Measurements from ENCODE around the gene PPM1M.

Gene PPM1M

GRCh38 chr3:52295671-52296208 is 50.2 kb downstream of the PPM1M start:
- no peak for TF ChIP-seq MAX (IDR thresholded peaks at IDR 0.05)
- no peak for TF ChIP-seq NFIC (IDR thresholded peaks at IDR 0.05)
- no peak for TF ChIP-seq YY1 (IDR thresholded peaks at IDR 0.05; ENCODE audit: low read depth)
- no peak for TF ChIP-seq TEAD4 (IDR thresholded peaks at IDR 0.05)
- no peak for TF ChIP-seq REST (IDR thresholded peaks at IDR 0.05; ENCODE audit: low read depth)

GRCh38 chr3:52297242-52298148 is 51.9 kb downstream of the PPM1M start:
- TF ChIP-seq TAF1 (IDR thresholded peaks at IDR 0.05; ENCODE audit: low read depth) (no peak), TEAD4 (IDR thresholded peaks at IDR 0.05) (no peak), NFIC (IDR thresholded peaks at IDR 0.05) (no peak), TCF12 (IDR thresholded peaks at IDR 0.05; ENCODE audit: low read depth) (no peak), ZBTB7A (IDR thresholded peaks at IDR 0.05; ENCODE audit: low read depth) (no peak), EGR1 (IDR thresholded peaks at IDR 0.05) (no peak), YY1 (IDR thresholded peaks at IDR 0.05; ENCODE audit: low read depth) (no peak), CEBPB (IDR thresholded peaks at IDR 0.05) (no peak), USF1 (IDR thresholded peaks at IDR 0.05) (no peak), MAX (IDR thresholded peaks at IDR 0.05) (no peak), FOXM1 (IDR thresholded peaks at IDR 0.05; ENCODE audit: borderline replicate concordance, low read depth) (no peak), RAD21 (IDR thresholded peaks at IDR 0.05; ENCODE audit: low read depth) (no peak), CREB1 (IDR thresholded peaks at IDR 0.05; ENCODE audit: low read depth) (no peak), REST (IDR thresholded peaks at IDR 0.05; ENCODE audit: low read depth) (no peak)

- TF ChIP-seq EGR1 (IDR thresholded peaks at IDR 0.05) (no peak), EP300 (IDR thresholded peaks at IDR 0.05; ENCODE audit: borderline replicate concordance) (no peak), CEBPB (IDR thresholded peaks at IDR 0.05) (no peak), FOXM1 (IDR thresholded peaks at IDR 0.05; ENCODE audit: borderline replicate concordance, low read depth) (no peak), TCF12 (IDR thresholded peaks at IDR 0.05; ENCODE audit: low read depth) (no peak), TAF1 (IDR thresholded peaks at IDR 0.05; ENCODE audit: low read depth) (no peak), MAX (IDR thresholded peaks at IDR 0.05) (no peak), TEAD4 (IDR thresholded peaks at IDR 0.05) (no peak), CREB1 (IDR thresholded peaks at IDR 0.05; ENCODE audit: low read depth) (no peak), USF1 (IDR thresholded peaks at IDR 0.05) (no peak), YY1 (IDR thresholded peaks at IDR 0.05; ENCODE audit: low read depth) (no peak), RAD21 (IDR thresholded peaks at IDR 0.05; ENCODE audit: low read depth) (no peak), NFIC (IDR thresholded peaks at IDR 0.05) (no peak)
Observed at GRCh38 chr3:52298149-52299098, 52.9 kb downstream of the PPM1M start.

GRCh38 chr3:52299247-52299878 is 53.8 kb downstream of the PPM1M start:
- TF ChIP-seq TAF1 (IDR thresholded peaks at IDR 0.05; ENCODE audit: low read depth): no peak
- no peak for TF ChIP-seq FOXM1 (IDR thresholded peaks at IDR 0.05; ENCODE audit: borderline replicate concordance, low read depth)
- no peak for TF ChIP-seq CREB1 (IDR thresholded peaks at IDR 0.05; ENCODE audit: low read depth)
- no peak for TF ChIP-seq MAX (IDR thresholded peaks at IDR 0.05)
- TF ChIP-seq NFIC (IDR thresholded peaks at IDR 0.05): no peak
- TF ChIP-seq EGR1 (IDR thresholded peaks at IDR 0.05): no peak
- TF ChIP-seq YY1 (IDR thresholded peaks at IDR 0.05; ENCODE audit: low read depth): no peak
- no peak for TF ChIP-seq EP300 (IDR thresholded peaks at IDR 0.05; ENCODE audit: borderline replicate concordance)
- no peak for TF ChIP-seq USF1 (IDR thresholded peaks at IDR 0.05)
- TF ChIP-seq TEAD4 (IDR thresholded peaks at IDR 0.05): no peak
- no peak for TF ChIP-seq RAD21 (IDR thresholded peaks at IDR 0.05; ENCODE audit: low read depth)
- no peak for TF ChIP-seq TCF12 (IDR thresholded peaks at IDR 0.05; ENCODE audit: low read depth)
- TF ChIP-seq ZBTB7A (IDR thresholded peaks at IDR 0.05; ENCODE audit: low read depth): no peak
- TF ChIP-seq CEBPB (IDR thresholded peaks at IDR 0.05): no peak
- no peak for TF ChIP-seq REST (IDR thresholded peaks at IDR 0.05; ENCODE audit: low read depth)

All from Ishikawa (cell line).